ENCODE results near the gene IRS1.
A peak's percentile ranks its signal among the peaks of the same experiment; 100 is the strongest.

Gene IRS1

GRCh38 chr2:226792155-226792881 lies 7.3 kb downstream of the IRS1 start:
- H3K4me1 ChIP-seq = peaks cover 4% of the 10 kb centered on the region
- no peaks in the 10 kb centered on the region for H3K9me3 ChIP-seq (ENCODE audit: control insufficient read depth, low read length)
- peak overlapping the region; percentile 87 for H2AFZ ChIP-seq
- TF ChIP-seq CTCF (IDR thresholded peaks at IDR 0.05) = no peak
- H3K9ac ChIP-seq = no peak overlapping the region
- peak overlapping the region; percentile 94 for H3K27ac ChIP-seq
- no peaks in the 10 kb centered on the region for H3K27me3 ChIP-seq (ENCODE audit: control insufficient read depth, insufficient read depth, low read length)
- H3K36me3 ChIP-seq (ENCODE audit: control insufficient read depth, insufficient read depth, low read length) = no peaks in the 10 kb centered on the region
- H3K79me2 ChIP-seq = no peaks in the 10 kb centered on the region
- peak overlapping the region; percentile 77 for H3K4me2 ChIP-seq (ENCODE audit: low read length)
- H3K4me3 ChIP-seq (ENCODE audit: low read depth, low read length) = peak overlapping the region; percentile 78

GRCh38 chr2:226791487-226792081 lies 8.0 kb downstream of the IRS1 start:
- H3K27me3 ChIP-seq (ENCODE audit: control insufficient read depth, insufficient read depth, low read length) = no peaks in the 10 kb centered on the region
- no peaks in the 10 kb centered on the region for H3K36me3 ChIP-seq (ENCODE audit: control insufficient read depth, insufficient read depth, low read length)
- peaks cover 4% of the 10 kb centered on the region for H3K4me1 ChIP-seq
- H3K4me3 ChIP-seq (ENCODE audit: low read depth, low read length) = peak overlapping the region; percentile 78
- peak overlapping the region; percentile 86 for H3K4me2 ChIP-seq (ENCODE audit: low read length)
- peak; percentile 49 for TF ChIP-seq CTCF (IDR thresholded peaks at IDR 0.05)
- peak overlapping the region; percentile 94 for H3K27ac ChIP-seq
- H3K9me3 ChIP-seq (ENCODE audit: control insufficient read depth, low read length) = no peaks in the 10 kb centered on the region
- H3K9ac ChIP-seq = peak overlapping the region; percentile 47
- peak overlapping the region; percentile 97 for H2AFZ ChIP-seq
- no peaks in the 10 kb centered on the region for H3K79me2 ChIP-seq

GRCh38 chr2:226791056-226791486 lies 8.5 kb downstream of the IRS1 start:
- Histone ChIP-seq H3K79me2 (no peaks in the 10 kb centered on the region), H3K36me3 (ENCODE audit: control insufficient read depth, insufficient read depth, low read length) (no peaks in the 10 kb centered on the region), H3K9me3 (ENCODE audit: control insufficient read depth, low read length) (no peaks in the 10 kb centered on the region), H3K4me2 (ENCODE audit: low read length) (peak overlapping the region; percentile 86), H3K4me1 (peaks cover 4% of the 10 kb centered on the region), H3K27ac (peak overlapping the region; percentile 94), H3K9ac (peak overlapping the region; percentile 47), H3K4me3 (ENCODE audit: low read depth, low read length) (peak overlapping the region; percentile 72), H2AFZ (peak overlapping the region; percentile 97), H3K27me3 (ENCODE audit: control insufficient read depth, insufficient read depth, low read length) (no peaks in the 10 kb centered on the region)
- TF ChIP-seq CTCF (IDR thresholded peaks at IDR 0.05) = no peak

GRCh38 chr2:226790431-226790830 lies 9.2 kb downstream of the IRS1 start:
- H3K9ac ChIP-seq = no peak overlapping the region
- H3K36me3 ChIP-seq (ENCODE audit: control insufficient read depth, insufficient read depth, low read length) = no peaks in the 10 kb centered on the region
- H3K27ac ChIP-seq = peak overlapping the region; percentile 94
- H2AFZ ChIP-seq = peak overlapping the region; percentile 97
- peak overlapping the region; percentile 72 for H3K4me3 ChIP-seq (ENCODE audit: low read depth, low read length)
- no peak for TF ChIP-seq CTCF (IDR thresholded peaks at IDR 0.05)
- no peaks in the 10 kb centered on the region for H3K9me3 ChIP-seq (ENCODE audit: control insufficient read depth, low read length)
- H3K4me1 ChIP-seq = peaks cover 4% of the 10 kb centered on the region
- no peak overlapping the region for H3K4me2 ChIP-seq (ENCODE audit: low read length)
- H3K79me2 ChIP-seq = no peaks in the 10 kb centered on the region
- no peaks in the 10 kb centered on the region for H3K27me3 ChIP-seq (ENCODE audit: control insufficient read depth, insufficient read depth, low read length)

All from parathyroid adenoma (tissue), 2 donors.